GM23338 (cell line): ENCODE results near the gene HMGCS1.

Experiments used
- CTCF ChIP-seq, 2 experiments: fragments of 200-600 bp in 1 of 2; sonication (generic) in 1 of 2; conservative IDR thresholded peaks; 2 replicates each; pipeline versions ENCODE4 v1.5.1 to v1.6.1; 2016 to 2017; ENCODE audit warnings: antibody characterized with exemption in 2 of 2, low read depth in 2 of 2, mild to moderate bottlenecking in 2 of 2, moderate library complexity in 1 of 2
- EZH2phosphoT487 ChIP-seq: fragments of 200-600 bp; sonication (generic); IDR thresholded peaks from one replicate; pipeline ENCODE4 v1.8.1; 2018; ENCODE audit warnings: antibody characterized with exemption; ENCODE audit not compliant: unreplicated experiment
- POLR2AphosphoS5 ChIP-seq: IDR thresholded peaks from 2 replicates; pipeline ENCODE4 v1.6.1; 2016; ENCODE audit warnings: antibody characterized with exemption, low read depth

GRCh38 chr5:43312699-43313034 lies 545 bp downstream of the HMGCS1 start:
- no peak for TF ChIP-seq CTCF (conservative IDR thresholded peaks at IDR 0.05; ENCODE audit: low read depth in 2 of 2)
- no peak for TF ChIP-seq EZH2phosphoT487
- TF ChIP-seq POLR2AphosphoS5: no peak
